SHP77 treated with DMSO at 0.1 percent for 48 hours (cell line): ENCODE measurements around the gene ADCY9.
"Not testable (repeated sequence)": the region's sequence is repeated elsewhere in the genome, so short reads cannot be mapped to it uniquely, and the experiment has no call there.

Experiments
- DNase-seq: peaks from one replicate; lab custom pipeline; 2025; lab: John Stamatoyannopoulos, UW

Gene ADCY9

GRCh38 chr16:4093495-4094126 is 22.6 kb downstream of the ADCY9 start:
- no peak for DNase-seq

- no peak for DNase-seq
These were observed 23.5 kb downstream of the ADCY9 start for GRCh38 chr16:4092547-4093265.

DNA sequence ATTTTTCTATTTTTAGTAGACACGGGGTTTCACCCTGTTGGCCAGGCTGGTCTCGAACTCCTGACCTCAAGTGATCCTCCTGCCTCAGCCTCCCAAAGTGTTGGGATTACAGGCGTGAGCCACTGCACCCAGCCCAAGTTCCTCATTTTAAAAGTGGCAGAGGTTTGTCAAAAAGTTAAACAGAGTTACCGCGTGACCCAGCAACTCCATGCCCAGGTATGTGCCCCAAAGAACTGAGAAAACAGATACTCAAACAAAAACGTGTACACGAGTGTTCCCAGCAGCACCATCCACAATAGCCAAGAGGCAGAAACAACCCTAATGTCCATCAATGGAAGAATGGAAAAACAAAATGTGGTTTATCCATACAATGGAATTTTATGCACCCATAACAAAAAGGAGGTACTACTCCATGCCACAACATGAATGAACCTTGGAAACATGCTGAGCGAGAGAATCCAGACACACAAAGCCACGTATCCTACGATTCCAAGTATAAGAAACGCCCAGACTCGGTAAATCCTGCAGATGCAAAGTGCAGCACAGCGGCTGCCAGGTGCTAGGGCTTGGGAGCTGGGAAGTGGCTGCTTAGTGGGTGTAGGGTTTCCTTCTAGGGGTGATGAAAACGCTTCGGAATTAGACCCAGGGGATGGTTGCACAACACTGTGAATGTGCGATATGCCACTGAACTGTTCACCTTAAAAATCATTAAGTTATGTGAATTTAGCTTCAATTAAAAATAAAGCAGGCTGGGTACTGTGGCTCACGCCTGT is 24.8 kb downstream of the ADCY9 start:
- no peak for DNase-seq

- DNase-seq: no peak
These were observed 25.8 kb downstream of the ADCY9 start for GRCh38 chr16:4090351-4090851.

- DNase-seq: no peak
These were observed 26.4 kb downstream of the ADCY9 start for GRCh38 chr16:4089811-4090301.

- no peak for DNase-seq
These were observed 26.9 kb downstream of the ADCY9 start for GRCh38 chr16:4089251-4089810.

GRCh38 chr16:4087990-4088577 is 28.2 kb downstream of the ADCY9 start:
- DNase-seq: no peak

DNA sequence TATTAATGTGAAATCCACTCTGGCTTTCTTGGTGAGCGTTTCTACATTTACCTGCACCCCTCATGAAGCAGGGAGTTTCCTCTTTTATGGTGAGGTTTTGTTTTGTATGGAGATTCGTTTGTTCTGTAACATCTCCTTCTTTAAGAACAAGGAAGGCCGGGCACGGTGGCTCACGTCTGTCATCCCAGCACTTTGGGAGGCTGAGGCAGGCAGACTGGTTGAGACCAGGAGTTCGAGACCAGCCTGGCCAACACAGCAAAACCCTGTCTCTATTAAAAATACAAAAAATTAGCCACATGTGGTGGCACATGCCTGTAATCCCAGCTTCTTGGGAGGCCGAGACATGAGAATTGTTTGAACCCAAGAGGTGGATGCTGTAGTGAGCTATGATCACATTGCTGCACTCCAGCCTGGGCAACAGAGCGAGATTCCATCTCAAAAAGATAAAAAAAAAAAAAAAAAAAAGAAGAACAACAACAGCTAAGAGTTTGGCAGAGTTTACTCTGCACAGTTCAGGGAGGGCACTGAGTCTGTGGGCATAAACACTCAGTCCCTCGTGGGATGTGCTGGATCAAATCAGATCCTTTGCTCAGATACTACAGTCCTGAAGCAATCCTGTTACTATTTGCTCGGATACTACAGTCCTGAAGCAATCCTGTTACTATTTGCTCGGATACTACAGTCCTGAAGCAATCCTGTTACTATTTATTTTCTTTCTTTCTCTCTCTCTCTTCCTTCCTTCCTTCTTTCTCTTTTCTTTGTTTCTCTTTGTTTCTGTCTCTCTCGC is 28.9 kb downstream of the ADCY9 start:
- no peak for DNase-seq

GRCh38 chr16:4086153-4086552 is 30.1 kb downstream of the ADCY9 start:
- no peak for DNase-seq

GRCh38 chr16:4085405-4085970 is 30.8 kb downstream of the ADCY9 start:
- no peak for DNase-seq

GRCh38 chr16:4083347-4083870 is 32.8 kb downstream of the ADCY9 start:
- no peak for DNase-seq

DNA sequence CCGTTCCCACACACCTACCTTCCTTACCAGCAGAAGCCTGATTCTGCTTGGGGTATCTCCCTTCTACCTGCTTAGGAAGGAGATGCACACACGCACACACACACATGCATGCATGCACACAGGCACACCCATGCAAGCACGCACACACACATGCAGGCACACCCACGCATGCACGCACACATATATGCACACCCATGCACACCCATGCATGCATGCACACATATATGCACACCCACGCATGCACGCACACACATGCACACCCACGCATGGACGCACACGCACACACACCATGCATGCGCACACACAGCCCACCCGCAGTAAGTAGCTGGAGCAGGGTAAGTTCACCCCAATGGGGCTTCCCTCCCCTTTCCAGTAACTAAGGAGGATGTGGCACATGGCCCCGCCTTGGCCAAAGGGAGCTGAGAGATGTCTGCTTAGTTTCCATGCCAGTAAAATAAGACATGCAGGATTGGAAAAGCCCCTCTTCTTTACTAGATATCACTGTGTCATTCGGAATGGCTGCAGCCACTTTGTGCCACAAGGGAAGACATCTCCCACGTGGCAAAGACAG is 33.7 kb downstream of the ADCY9 start:
- no peak for DNase-seq

DNA sequence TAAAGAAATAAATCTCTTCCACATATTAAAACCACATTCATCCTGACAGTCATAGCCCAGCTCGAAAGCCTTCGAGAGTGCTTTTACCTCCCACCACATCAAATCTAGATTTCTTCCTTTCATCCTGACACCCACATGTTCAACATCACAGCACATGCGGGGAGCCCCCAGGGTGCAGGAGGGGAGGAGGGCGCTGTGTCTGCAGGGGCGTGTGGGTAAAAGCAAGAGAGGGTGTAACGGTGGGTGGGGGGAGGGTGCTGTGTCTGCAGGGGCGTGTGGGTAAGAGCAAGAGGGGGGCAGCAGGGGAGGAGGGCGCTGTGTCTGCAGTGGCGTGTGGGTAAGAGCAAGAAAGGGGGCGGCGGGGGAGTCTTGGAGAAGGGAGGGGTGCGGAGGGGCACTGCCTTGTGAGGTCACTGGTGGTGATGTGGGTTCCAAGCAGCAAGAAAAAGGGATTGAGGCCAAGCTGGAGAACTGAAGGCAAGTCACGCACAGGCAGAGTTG is 34.7 kb downstream of the ADCY9 start:
- no peak for DNase-seq

- no peak for DNase-seq
These were observed 35.2 kb downstream of the ADCY9 start for GRCh38 chr16:4081047-4081446.

DNA sequence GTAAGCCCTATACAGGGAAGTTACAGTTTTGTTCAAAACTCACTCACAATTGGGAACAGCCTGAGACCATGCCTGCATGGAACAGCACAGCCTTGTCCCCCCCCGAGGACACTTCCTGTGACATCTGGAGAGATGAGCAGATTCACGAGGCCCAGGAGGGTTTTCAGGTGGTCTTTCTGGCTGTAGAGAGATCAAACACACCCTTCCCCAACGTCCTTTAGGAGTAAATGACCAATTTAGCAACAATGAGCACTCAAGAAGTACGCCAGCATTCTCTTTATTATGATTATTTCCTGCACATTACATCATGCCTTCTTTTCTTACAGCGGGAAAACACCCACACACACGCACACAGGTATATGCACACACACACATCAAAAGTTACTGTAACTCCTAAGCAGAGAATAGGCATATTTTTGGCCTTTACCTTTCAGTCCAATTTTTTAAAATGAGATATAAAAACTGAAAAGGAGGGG is 39.0 kb downstream of the ADCY9 start:
- DNase-seq: no peak

GRCh38 chr16:4075534-4075933 is 40.7 kb downstream of the ADCY9 start:
- no peak for DNase-seq

- DNase-seq: not testable (repeated sequence)
These were observed 43.1 kb downstream of the ADCY9 start for GRCh38 chr16:4073150-4073549.

- DNase-seq: no peak
These were observed 44.3 kb downstream of the ADCY9 start for GRCh38 chr16:4071686-4072561.

DNA sequence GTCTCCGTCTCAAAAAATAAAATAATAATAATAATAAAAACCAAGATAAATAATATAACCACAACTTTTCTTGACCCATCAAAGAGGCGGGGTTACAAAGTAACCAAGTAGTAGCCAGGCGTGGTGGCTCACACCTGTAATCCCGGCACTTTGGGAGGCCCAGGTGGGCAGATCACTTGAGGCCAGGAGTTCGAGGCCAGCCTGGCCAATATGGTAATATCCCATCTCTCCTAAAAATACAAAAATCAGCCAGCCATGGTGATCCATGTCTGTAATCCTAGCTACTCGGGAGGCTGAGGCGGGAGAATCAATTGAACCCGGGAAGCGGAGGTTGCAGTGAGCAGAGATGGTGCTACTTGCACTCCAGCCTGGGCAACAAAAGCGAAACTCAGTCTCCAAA is 45.3 kb downstream of the ADCY9 start:
- DNase-seq: no peak
